Stimulated activated CD4-positive, alpha-beta T cell treated with anti-CD3 and anti-CD28 coated beads, Interleukin-4, amount 100 ng/mL, for 48 hours (primary cell): ENCODE data around the gene TTC8.
A peak's percentile ranks its signal among the peaks of the same experiment; 100 is the strongest.
"Not testable (repeated sequence)": the region's sequence is repeated elsewhere in the genome, so short reads cannot be mapped to it uniquely, and the experiment has no call there.

Experiments
- DNase-seq, 2 donors: peaks; one replicate each; pipeline ENCODE4 v3.0.0-alpha.2; 2020; ENCODE audit warnings: low read depth in 2 of 2

The TTC8 gene

GRCh38 chr14:88824314-88825077 is at the start of gene TTC8:
TSS of gene TTC8 (plus strand) at chr14:88824651. CDS start at chr14:88824708, 57 bp downstream.
- DNase-seq = peak; percentile 68 to 76

DNA sequence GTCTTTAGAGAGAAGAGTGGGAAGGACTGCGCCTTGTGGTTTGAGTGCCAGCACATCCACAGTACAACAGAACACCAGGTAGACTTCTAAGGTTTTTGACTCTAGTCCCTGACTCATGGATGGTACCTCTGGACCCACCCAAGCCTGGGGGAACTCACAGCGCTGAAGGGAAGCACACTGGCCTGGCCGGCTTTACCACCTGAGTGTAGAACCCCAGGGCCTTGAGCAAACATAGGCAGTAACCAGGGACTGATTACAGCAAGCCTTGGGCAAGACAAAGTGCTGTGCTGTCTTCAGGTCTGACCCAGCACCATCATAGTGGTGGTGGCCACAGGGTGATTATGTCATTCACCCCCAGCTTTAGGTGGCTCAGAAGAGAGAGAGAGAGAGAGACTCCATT is 48.9 kb upstream of the TTC8 start:
- DNase-seq = no peak

DNA sequence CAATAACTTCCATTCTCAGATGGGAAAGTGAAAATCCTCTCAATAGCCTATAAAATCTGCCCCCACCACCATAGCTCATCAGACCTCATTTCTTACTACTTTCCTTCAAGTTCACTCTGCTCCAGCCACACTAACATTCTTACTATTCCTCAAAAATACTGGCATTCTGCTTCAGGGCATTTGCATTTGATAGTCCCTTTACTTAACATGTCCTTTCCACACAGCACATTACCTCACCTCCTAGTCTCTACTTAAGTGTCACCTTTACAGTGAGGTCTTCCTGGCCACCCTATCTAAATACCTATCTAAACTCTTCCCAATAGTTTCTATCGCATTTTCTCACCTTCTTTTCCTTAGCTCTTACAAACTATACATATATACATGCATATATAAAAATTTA is 38.5 kb upstream of the TTC8 start:
- no peak for DNase-seq

DNA sequence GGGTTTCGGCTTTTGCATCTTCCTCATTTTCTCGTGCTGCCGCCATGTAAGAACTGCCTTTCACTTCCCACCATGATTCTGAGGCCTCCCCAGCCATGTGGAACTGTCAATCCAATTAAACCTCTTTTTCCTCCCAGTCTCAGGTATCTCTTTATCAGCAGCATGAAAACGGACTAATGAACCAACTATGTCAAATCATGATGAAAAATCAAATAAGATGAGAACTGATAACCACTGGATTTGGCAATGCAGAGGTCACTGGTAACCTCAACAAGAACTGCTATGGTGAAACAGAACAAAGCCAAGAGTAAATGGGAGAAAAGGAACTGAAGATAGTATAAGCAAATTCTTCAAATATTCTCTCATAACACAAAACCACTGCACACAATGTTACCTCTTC is 37.7 kb upstream of the TTC8 start:
- no peak for DNase-seq

DNA sequence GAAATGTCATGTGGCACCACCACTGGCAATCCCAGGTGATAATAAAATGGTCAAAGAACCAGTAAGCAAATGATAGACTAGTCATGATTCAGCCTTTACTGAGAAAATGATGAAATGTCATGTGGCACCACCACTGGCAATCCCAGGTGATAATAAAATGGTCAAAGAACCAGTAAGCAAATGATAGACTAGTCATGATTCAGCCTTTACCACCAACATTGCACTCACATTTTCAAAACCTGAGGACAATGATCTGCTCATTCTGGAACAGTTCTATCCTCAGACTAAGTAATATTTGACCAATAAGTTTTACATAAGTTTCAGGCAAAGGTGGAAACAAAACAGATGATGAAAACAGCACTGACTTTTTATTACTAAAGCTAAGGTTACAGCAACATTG is 34.9 kb upstream of the TTC8 start:
- DNase-seq = not testable (repeated sequence)

- no peak for DNase-seq
These were observed 33.8 kb upstream of the TTC8 start for GRCh38 chr14:88790501-88791251.

DNA sequence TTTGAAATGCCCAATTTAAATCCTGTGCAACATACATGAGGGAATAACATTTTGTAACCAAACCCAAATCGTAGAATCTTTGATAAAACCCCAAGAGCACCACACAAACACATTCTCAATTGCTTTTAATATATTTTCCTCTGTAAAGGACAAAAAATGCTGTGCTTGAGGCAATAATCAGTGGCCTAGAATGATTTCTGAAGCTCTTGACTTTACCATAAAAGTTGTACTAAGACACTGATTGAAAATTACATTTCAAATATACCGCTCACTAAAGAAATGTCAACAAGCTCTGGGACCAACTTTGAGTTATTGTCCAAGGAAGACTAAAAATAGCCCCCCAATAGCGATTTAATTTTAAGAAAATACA is 33.2 kb upstream of the TTC8 start:
- DNase-seq = no peak

DNA sequence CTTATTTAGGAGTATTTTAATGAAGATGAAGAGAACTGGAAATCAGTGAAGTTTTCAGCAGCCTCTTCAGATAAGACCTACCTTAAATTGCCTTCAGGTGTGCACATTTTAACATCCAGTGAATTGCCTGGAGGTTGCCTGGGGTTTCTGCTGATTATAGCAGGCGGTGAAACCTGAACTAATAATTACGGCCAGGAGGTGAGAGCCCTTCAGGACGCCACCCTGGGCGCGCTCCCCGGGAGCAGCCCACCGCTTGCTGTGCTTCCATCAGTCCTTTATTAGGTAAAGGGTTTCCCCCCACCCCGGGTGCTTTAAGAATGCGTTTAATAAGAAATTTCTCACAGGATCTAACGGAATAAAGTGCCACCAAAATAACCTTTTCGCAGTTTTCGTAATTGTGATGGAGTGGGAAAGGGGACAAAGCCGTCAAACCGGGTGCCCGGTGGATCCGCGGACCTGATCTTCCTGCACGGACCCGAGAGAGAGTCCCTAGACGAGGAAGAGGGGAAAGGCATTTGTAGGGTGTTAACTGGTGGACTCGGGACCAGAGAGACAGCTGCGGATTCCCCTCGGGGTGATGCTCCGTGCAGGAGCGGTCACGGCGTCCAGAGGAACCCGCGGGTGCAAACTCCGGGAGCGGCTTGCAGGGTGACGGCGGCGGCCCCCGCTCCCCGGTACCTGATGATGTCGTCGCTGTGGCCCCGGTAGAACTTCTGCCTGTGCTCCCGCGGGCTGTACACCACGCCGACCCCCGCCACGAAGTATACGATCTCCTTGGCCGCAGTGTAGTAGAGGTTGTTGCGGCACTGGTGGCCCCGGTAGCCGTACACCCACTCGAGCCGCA is 32.6 kb upstream of the TTC8 start:
- DNase-seq = peak; percentile 9 to 15

GRCh38 chr14:88792473-88793258 is 31.8 kb upstream of the TTC8 start, which contains the start of gene EML5:
TSS of gene EML5 (minus strand) at chr14:88792953. CDS start at chr14:88792503, 450 bp downstream.
- peak; percentile 79 for DNase-seq

GRCh38 chr14:88793259-88793625 is 31.2 kb upstream of the TTC8 start:
- no peak for DNase-seq

DNA sequence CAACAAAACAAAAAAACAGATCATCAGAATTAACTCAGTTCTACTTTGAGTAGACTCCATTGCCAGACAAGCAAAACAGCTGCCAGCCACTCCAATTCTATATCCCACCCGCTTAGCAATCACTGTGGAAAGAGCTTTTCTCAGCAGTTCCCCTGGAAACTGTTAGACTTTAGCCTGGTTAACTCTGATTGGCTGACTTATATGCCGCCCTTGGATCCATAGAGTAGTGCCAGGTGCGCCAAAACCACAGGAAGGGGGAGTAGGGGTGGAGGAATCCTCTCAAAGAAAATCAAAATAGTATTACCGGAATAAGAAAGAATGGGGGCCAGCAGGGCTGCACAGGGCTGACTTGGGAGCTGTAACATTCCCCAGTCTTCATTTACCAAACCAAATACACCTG is 26.3 kb upstream of the TTC8 start:
- DNase-seq = no peak

GRCh38 chr14:88799522-88799921 is 24.9 kb upstream of the TTC8 start:
- no peak for DNase-seq

DNA sequence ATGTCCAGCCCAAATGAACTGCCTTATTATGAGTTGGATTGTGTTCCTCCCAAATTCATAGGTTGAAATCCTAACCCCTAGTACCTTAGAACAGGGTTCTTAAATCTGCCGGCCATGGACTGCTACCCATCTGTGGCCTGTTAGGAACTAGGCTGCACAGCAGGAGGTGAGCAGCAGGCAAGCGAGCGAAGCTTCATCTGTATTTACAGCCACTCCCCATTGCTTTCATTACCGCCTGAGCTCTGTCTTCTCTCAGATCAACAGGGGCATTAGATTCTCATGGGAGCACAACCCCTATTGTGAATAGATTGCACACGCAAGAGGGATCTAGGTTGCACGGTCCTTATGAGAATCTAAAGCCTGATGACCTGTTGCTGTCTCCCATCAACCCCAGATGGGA is 21.9 kb upstream of the TTC8 start:
- no peak for DNase-seq

DNA sequence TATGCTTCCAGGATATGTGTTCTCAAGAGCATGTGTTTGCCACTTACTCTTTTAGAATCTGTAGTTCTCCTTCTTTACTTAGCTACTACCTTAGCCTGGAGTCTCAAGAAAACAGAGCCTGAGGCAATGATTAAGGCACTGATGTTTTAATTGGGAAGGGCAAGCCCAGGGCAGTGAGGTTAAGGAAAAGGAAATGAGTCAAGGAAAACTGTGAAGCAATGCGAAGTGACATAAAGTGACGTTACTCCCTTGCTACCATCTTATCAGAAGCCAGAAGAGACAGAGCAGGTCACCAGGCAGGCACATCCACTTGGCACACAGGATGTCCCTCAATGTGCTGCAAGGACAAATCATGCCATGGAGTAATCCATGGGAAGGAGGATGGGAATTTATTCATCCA is 20.4 kb upstream of the TTC8 start:
- DNase-seq = no peak

GRCh38 chr14:88804477-88804876 is 20.0 kb upstream of the TTC8 start:
- DNase-seq = no peak

DNA sequence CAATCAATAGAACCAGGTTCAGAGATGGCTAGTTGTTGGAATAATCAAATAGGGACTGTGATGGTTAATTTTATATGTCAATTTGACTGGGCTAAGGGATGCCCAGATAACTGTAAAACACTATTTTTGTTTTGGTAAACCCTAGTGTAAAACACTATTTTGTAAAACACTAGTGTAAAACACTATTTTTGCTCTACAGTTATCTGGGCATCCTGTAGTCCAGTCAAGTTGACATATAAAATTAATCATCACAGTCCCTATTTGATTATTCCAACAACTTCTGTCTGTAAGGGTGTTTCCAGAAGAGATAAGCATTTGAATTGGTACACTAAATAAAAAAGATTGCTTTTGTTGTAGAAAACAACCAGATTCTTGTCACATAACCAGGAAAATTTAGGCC is 16.1 kb upstream of the TTC8 start:
- no peak for DNase-seq

- no peak for DNase-seq
These were observed 8.5 kb upstream of the TTC8 start for GRCh38 chr14:88815980-88816379.

DNA sequence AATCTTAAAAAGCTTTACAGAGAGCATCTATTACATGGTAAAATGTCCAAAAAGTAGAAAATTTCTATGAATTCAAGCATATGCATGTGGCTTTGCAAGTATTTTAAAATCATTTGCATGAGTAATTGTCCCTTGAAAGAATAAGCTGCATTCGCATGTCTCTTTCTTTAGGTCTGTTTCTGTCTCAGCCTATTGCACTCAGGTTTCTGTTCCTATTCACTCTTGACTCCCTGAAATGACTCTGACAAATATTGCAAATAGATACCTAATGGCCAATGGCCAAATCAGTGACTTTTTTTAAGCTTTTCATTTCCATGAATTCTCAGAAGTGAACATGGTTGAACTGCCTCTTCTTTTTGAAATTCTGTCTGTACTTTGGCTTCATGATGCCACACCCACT is 6.4 kb upstream of the TTC8 start:
- DNase-seq = no peak

GRCh38 chr14:88819674-88820073 is 4.8 kb upstream of the TTC8 start:
- DNase-seq = not testable (repeated sequence)

- no peak for DNase-seq
These were observed 3.1 kb upstream of the TTC8 start for GRCh38 chr14:88821378-88821777.

DNA sequence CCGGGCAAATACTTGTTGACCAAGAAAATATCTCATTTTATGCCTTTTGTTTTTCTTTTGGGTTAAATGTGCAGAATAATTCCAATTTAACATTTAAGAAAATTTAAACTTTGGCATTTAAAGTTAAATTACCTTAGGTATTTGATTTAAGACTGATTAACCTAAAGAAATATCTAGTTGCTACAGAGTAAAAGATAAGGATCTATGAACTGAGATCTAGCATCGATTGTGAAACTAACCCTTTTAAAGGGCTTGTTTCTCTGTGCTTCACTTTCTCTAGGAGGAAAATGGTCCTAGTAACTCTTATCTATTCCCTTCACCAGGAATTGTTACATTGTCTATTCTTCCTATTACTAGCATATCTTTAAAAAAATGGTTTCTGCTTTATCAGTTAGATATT is 2.6 kb upstream of the TTC8 start:
- no peak for DNase-seq

DNA sequence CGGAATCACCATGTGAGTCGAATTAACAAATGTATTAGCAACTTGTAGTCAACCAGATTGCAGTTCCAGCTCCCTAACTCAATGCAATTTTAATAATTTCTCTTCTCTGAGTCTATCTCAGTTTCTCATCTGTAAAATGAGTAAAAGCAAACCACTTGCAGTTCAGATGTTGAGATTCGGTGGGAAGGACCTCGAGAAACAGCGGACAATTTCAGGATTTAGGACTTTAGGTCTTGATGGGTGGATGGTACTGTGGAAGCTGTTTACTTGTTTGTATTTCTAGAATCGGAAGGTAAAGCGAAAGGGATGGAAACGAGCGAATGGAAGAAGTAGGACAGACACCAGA is 510 bp upstream of the TTC8 start:
- DNase-seq = no peak
